Stimulated activated naive CD8-positive, alpha-beta T cell treated with anti-CD3 and anti-CD28 coated beads, Interleukin-15, Interleukin-2, amounts not matched to agents 100 ng/mL and 50 ng/mL, for 24 hours (primary cell): ENCODE measurements around the gene PPARD.
A peak's percentile ranks its signal among the peaks of the same experiment; 100 is the strongest.
"Not testable (repeated sequence)": the region's sequence is repeated elsewhere in the genome, so short reads cannot be mapped to it uniquely, and the experiment has no call there.

ENCODE experiments used
- H3K27ac Mint-ChIP-seq: one replicate; pipeline ENCODE4 v1.8.0; 2021; ENCODE audit warnings: mild to moderate bottlenecking, mixed read lengths
- H3K27me3 Mint-ChIP-seq: one replicate; pipeline ENCODE4 v1.8.0; 2021; ENCODE audit warnings: mixed read lengths
- H3K36me3 Mint-ChIP-seq: one replicate; pipeline ENCODE4 v1.8.0; 2021; ENCODE audit warnings: low read depth, mixed read lengths
- H3K4me1 Mint-ChIP-seq: one replicate; pipeline ENCODE4 v1.8.0; 2021; ENCODE audit warnings: low read depth, mixed read lengths
- H3K4me3 Mint-ChIP-seq: one replicate; pipeline ENCODE4 v1.8.0; 2021; ENCODE audit warnings: mild to moderate bottlenecking, mixed read lengths
- H3K9me3 Mint-ChIP-seq: one replicate; pipeline ENCODE4 v1.8.0; 2021; ENCODE audit warnings: mixed read lengths

PPARD gene

GRCh38 chr6:35307138-35307537 lies 35.2 kb upstream of the PPARD start:
- H3K4me1 Mint-ChIP-seq, result peaks cover 81% of the 10 kb centered on the region
- H3K36me3 Mint-ChIP-seq, result peaks cover 70% of the 10 kb centered on the region
- not testable (repeated sequence) for H3K9me3 Mint-ChIP-seq, H3K4me3 Mint-ChIP-seq, H3K27me3 Mint-ChIP-seq
- H3K27ac Mint-ChIP-seq, result peak overlapping the region; percentile 1

- not testable (repeated sequence) for H3K9me3 Mint-ChIP-seq, H3K27me3 Mint-ChIP-seq, H3K4me3 Mint-ChIP-seq
- peak overlapping the region; percentile 46 for H3K27ac Mint-ChIP-seq
- H3K36me3 Mint-ChIP-seq, result peaks cover 74% of the 10 kb centered on the region
- H3K4me1 Mint-ChIP-seq, result peaks cover 81% of the 10 kb centered on the region
These were observed 33.8 kb upstream of the PPARD start for GRCh38 chr6:35308543-35308942.

GRCh38 chr6:35309611-35310264 lies 32.6 kb upstream of the PPARD start:
- peak overlapping the region; percentile 92 for H3K27ac Mint-ChIP-seq
- H3K4me3 Mint-ChIP-seq, result peak overlapping the region; percentile 55
- no peaks in the 10 kb centered on the region for H3K27me3 Mint-ChIP-seq
- peaks cover 77% of the 10 kb centered on the region for H3K36me3 Mint-ChIP-seq
- peaks cover 81% of the 10 kb centered on the region for H3K4me1 Mint-ChIP-seq
- no peaks in the 10 kb centered on the region for H3K9me3 Mint-ChIP-seq

GRCh38 chr6:35310265-35310831 lies 32.0 kb upstream of the PPARD start:
- Mint-ChIP-seq H3K36me3 (peaks cover 82% of the 10 kb centered on the region), H3K4me1 (peaks cover 87% of the 10 kb centered on the region), H3K27me3 (no peaks in the 10 kb centered on the region), H3K4me3 (peak overlapping the region; percentile 55), H3K27ac (peak overlapping the region; percentile 92), H3K9me3 (no peaks in the 10 kb centered on the region)

GRCh38 chr6:35311390-35312075 lies 30.8 kb upstream of the PPARD start:
- H3K4me3 Mint-ChIP-seq, result peak overlapping the region; percentile 55

GRCh38 chr6:35312076-35312800 lies 30.1 kb upstream of the PPARD start:
- Mint-ChIP-seq H3K4me3 (peak overlapping the region; percentile 55), H3K27ac (peak overlapping the region; percentile 92), H3K27me3 (no peaks in the 10 kb centered on the region), H3K9me3 (no peaks in the 10 kb centered on the region), H3K36me3 (peaks cover 88% of the 10 kb centered on the region), H3K4me1 (peaks cover 86% of the 10 kb centered on the region)

More at GRCh38 chr6:35311390-35312075, 30.8 kb upstream of the PPARD start:
- Mint-ChIP-seq H3K27ac (peak overlapping the region; percentile 92), H3K27me3 (no peaks in the 10 kb centered on the region), H3K36me3 (peaks cover 88% of the 10 kb centered on the region), H3K9me3 (no peaks in the 10 kb centered on the region), H3K4me1 (peaks cover 91% of the 10 kb centered on the region)

- Mint-ChIP-seq H3K4me1 (peaks cover 80% of the 10 kb centered on the region), H3K9me3 (no peaks in the 10 kb centered on the region), H3K4me3 (no peak overlapping the region), H3K27ac (peak overlapping the region; percentile 67), H3K27me3 (no peaks in the 10 kb centered on the region), H3K36me3 (peaks cover 88% of the 10 kb centered on the region)
These were observed 29.6 kb upstream of the PPARD start for GRCh38 chr6:35312807-35313206.

GRCh38 chr6:35317483-35318195 lies 24.7 kb upstream of the PPARD start:
- H3K27me3 Mint-ChIP-seq, result no peaks in the 10 kb centered on the region
- H3K36me3 Mint-ChIP-seq, result peaks cover 88% of the 10 kb centered on the region
- no peak overlapping the region for H3K27ac Mint-ChIP-seq
- H3K4me3 Mint-ChIP-seq, result no peak overlapping the region
- H3K9me3 Mint-ChIP-seq, result no peaks in the 10 kb centered on the region
- H3K4me1 Mint-ChIP-seq, result peaks cover 37% of the 10 kb centered on the region

- H3K4me1 Mint-ChIP-seq, result peaks cover 29% of the 10 kb centered on the region
- no peak overlapping the region for H3K27ac Mint-ChIP-seq
- no peak overlapping the region for H3K4me3 Mint-ChIP-seq
- no peaks in the 10 kb centered on the region for H3K9me3 Mint-ChIP-seq
- peaks cover 84% of the 10 kb centered on the region for H3K36me3 Mint-ChIP-seq
- no peaks in the 10 kb centered on the region for H3K27me3 Mint-ChIP-seq
These were observed 23.9 kb upstream of the PPARD start for GRCh38 chr6:35318196-35319171.

GRCh38 chr6:35319346-35320030 lies 22.9 kb upstream of the PPARD start:
- H3K4me1 Mint-ChIP-seq, result peaks cover 19% of the 10 kb centered on the region
- H3K4me3 Mint-ChIP-seq, result no peak overlapping the region
- peaks cover 76% of the 10 kb centered on the region for H3K36me3 Mint-ChIP-seq
- no peaks in the 10 kb centered on the region for H3K9me3 Mint-ChIP-seq
- H3K27me3 Mint-ChIP-seq, result no peaks in the 10 kb centered on the region
- H3K27ac Mint-ChIP-seq, result no peak overlapping the region

- Mint-ChIP-seq H3K4me3 (no peak overlapping the region), H3K9me3 (no peaks in the 10 kb centered on the region), H3K4me1 (peaks cover 13% of the 10 kb centered on the region), H3K27ac (no peak overlapping the region), H3K36me3 (peaks cover 74% of the 10 kb centered on the region), H3K27me3 (no peaks in the 10 kb centered on the region)
These were observed 22.3 kb upstream of the PPARD start for GRCh38 chr6:35320031-35320410.

- no peaks in the 10 kb centered on the region for H3K27me3 Mint-ChIP-seq
- H3K36me3 Mint-ChIP-seq, result peaks cover 70% of the 10 kb centered on the region
- H3K27ac Mint-ChIP-seq, result no peak overlapping the region
- no peak overlapping the region for H3K4me3 Mint-ChIP-seq
- no peaks in the 10 kb centered on the region for H3K9me3 Mint-ChIP-seq
- H3K4me1 Mint-ChIP-seq, result peaks cover 6% of the 10 kb centered on the region
These were observed 21.3 kb upstream of the PPARD start for GRCh38 chr6:35321091-35321490.

GRCh38 chr6:35327349-35328027 lies 14.9 kb upstream of the PPARD start:
- Mint-ChIP-seq H3K4me1 (peaks cover 23% of the 10 kb centered on the region), H3K27me3 (no peaks in the 10 kb centered on the region), H3K36me3 (peaks cover 21% of the 10 kb centered on the region), H3K9me3 (no peaks in the 10 kb centered on the region), H3K27ac (peak overlapping the region; percentile 34), H3K4me3 (no peak overlapping the region)
